ENCODE measurements around the gene PTPN14.

Gene PTPN14

GRCh38 chr1:214451596-214451995 lies 99.8 kb downstream of the PTPN14 start:
- H3K4me1 ChIP-seq (ENCODE audit: insufficient read depth, low read length, poor library complexity, severe bottlenecking), result peaks cover 45% of the 10 kb centered on the region

GRCh38 chr1:214449371-214449770 lies 102.0 kb downstream of the PTPN14 start:
- no peaks in the 10 kb centered on the region; the same call in 1 of the 2 replicates for H3F3A ChIP-seq (ENCODE audit: low read depth)
- H3K4me3 ChIP-seq (ENCODE audit: low read length, poor library complexity, severe bottlenecking), result no peak overlapping the region
- H3K9me2 ChIP-seq (replicated peaks; ENCODE audit: low read depth, low read length), result no peaks in the 10 kb centered on the region
- H3K79me2 ChIP-seq (ENCODE audit: insufficient read depth, low read length), result no peaks in the 10 kb centered on the region
- no peaks in the 10 kb centered on the region; the same call in 1 of the 2 replicates for H3K36me3 ChIP-seq (ENCODE audit: insufficient read depth, low read length)
- no peaks in the 10 kb centered on the region for H3K27me3 ChIP-seq (ENCODE audit: insufficient read depth, low read length, poor library complexity, severe bottlenecking)
- H3K4me2 ChIP-seq (ENCODE audit: low read depth, low read length, poor library complexity, severe bottlenecking), result no peak overlapping the region
- H3K9me3 ChIP-seq (ENCODE audit: insufficient read depth, low read depth, low read length), result no peaks in the 10 kb centered on the region
- H2AFZ ChIP-seq (ENCODE audit: low read length), result no peak overlapping the region
- no peak overlapping the region for H3K9ac ChIP-seq (ENCODE audit: low read depth, low read length, poor library complexity, severe bottlenecking)
- TF ChIP-seq EZH2phosphoT487 (IDR thresholded peaks at IDR 0.05; ENCODE audit: borderline replicate concordance) (no peak), CTCF (conservative IDR thresholded peaks at IDR 0.05; ENCODE audit: low read length) (no peak)
- no peaks in the 10 kb centered on the region for H4K20me1 ChIP-seq (ENCODE audit: insufficient read depth, low read length, poor library complexity, severe bottlenecking)
- H3K4me1 ChIP-seq (ENCODE audit: insufficient read depth, low read length, poor library complexity, severe bottlenecking), result peaks cover 45% of the 10 kb centered on the region

More at GRCh38 chr1:214451596-214451995, 99.8 kb downstream of the PTPN14 start:
- H3K36me3 ChIP-seq (ENCODE audit: insufficient read depth, low read length), result no peaks in the 10 kb centered on the region; the same call in 1 of the 2 replicates
- no peak overlapping the region for H2AFZ ChIP-seq (ENCODE audit: low read length)
- no peak overlapping the region for H3K9ac ChIP-seq (ENCODE audit: low read depth, low read length, poor library complexity, severe bottlenecking)
- H3K4me2 ChIP-seq (ENCODE audit: low read depth, low read length, poor library complexity, severe bottlenecking), result no peak overlapping the region
- TF ChIP-seq CTCF (conservative IDR thresholded peaks at IDR 0.05; ENCODE audit: low read length), result no peak
- no peak for TF ChIP-seq EZH2phosphoT487 (IDR thresholded peaks at IDR 0.05; ENCODE audit: borderline replicate concordance)
- H3F3A ChIP-seq (ENCODE audit: low read depth), result no peaks in the 10 kb centered on the region
- no peaks in the 10 kb centered on the region for H3K79me2 ChIP-seq (ENCODE audit: insufficient read depth, low read length)
- no peak overlapping the region for H3K4me3 ChIP-seq (ENCODE audit: low read length, poor library complexity, severe bottlenecking)
- no peaks in the 10 kb centered on the region for H3K9me3 ChIP-seq (ENCODE audit: insufficient read depth, low read depth, low read length)
- H3K27me3 ChIP-seq (ENCODE audit: insufficient read depth, low read length, poor library complexity, severe bottlenecking), result no peaks in the 10 kb centered on the region
- no peaks in the 10 kb centered on the region for H4K20me1 ChIP-seq (ENCODE audit: insufficient read depth, low read length, poor library complexity, severe bottlenecking)
- no peaks in the 10 kb centered on the region for H3K9me2 ChIP-seq (replicated peaks; ENCODE audit: low read depth, low read length)

GRCh38 chr1:214448536-214448935 lies 102.9 kb downstream of the PTPN14 start:
- Histone ChIP-seq H2AFZ (ENCODE audit: low read length) (no peak overlapping the region), H3F3A (ENCODE audit: low read depth) (no peaks in the 10 kb centered on the region; the same call in 1 of the 2 replicates), H3K27me3 (ENCODE audit: insufficient read depth, low read length, poor library complexity, severe bottlenecking) (no peaks in the 10 kb centered on the region), H4K20me1 (ENCODE audit: insufficient read depth, low read length, poor library complexity, severe bottlenecking) (no peaks in the 10 kb centered on the region), H3K79me2 (ENCODE audit: insufficient read depth, low read length) (no peaks in the 10 kb centered on the region), H3K9me3 (ENCODE audit: insufficient read depth, low read depth, low read length) (no peaks in the 10 kb centered on the region), H3K9me2 (replicated peaks; ENCODE audit: low read depth, low read length) (no peaks in the 10 kb centered on the region), H3K9ac (ENCODE audit: low read depth, low read length, poor library complexity, severe bottlenecking) (no peak overlapping the region), H3K4me1 (ENCODE audit: insufficient read depth, low read length, poor library complexity, severe bottlenecking) (peaks cover 46% of the 10 kb centered on the region), H3K36me3 (ENCODE audit: insufficient read depth, low read length) (no peaks in the 10 kb centered on the region; the same call in 1 of the 2 replicates), H3K4me2 (ENCODE audit: low read depth, low read length, poor library complexity, severe bottlenecking) (no peak overlapping the region), H3K4me3 (ENCODE audit: low read length, poor library complexity, severe bottlenecking) (no peak overlapping the region)
- no peak for TF ChIP-seq EZH2phosphoT487 (IDR thresholded peaks at IDR 0.05; ENCODE audit: borderline replicate concordance)
- TF ChIP-seq CTCF (conservative IDR thresholded peaks at IDR 0.05; ENCODE audit: low read length), result peak; percentile 41
